Endothelial cell of umbilical vein (primary cell): ENCODE results near the gene SCAPER. TPM values are rescaled to one million over a fixed set of nuclear protein-coding genes. Genes with fewer than 3 reads are reported as not detected.

Experiments used
- BruUV-seq: library from RNA; stranded (reverse); fragments of 400-500 nt; replicated peaks from 2 replicates; lab custom pipeline; 2021; lab: Mats Ljungman, UMichigan
- CTCF ChIA-PET: fragments of 300-600, 350-600 bp; sonication (Branson Sonifier 250); formaldehyde crosslinking; loops from one replicate; lab custom pipeline; 2021; ENCODE audit warnings: antibody characterized with exemption, inconsistent platforms; lab: Charles Lee
- POLR2A ChIA-PET: fragments of 300-600, 350-600 bp; sonication (Branson Sonifier 250); formaldehyde crosslinking; loops from one replicate; lab custom pipeline; 2021; ENCODE audit warnings: antibody characterized with exemption, inconsistent platforms; lab: Charles Lee
- DNase-seq: peaks from one replicate; pipeline ENCODE4 v3.0.0-alpha.2; 2011; ENCODE audit warnings: low read depth, low spot score
- FAIRE-seq: peaks from 2 replicates; lab custom pipeline; 2011; peaks lifted over from hg19 to GRCh38; lab: Jason Lieb, UNC
- H2AFZ ChIP-seq: 2 replicates; pipeline ENCODE4 v1.6.0; 2012; ENCODE audit warnings: low read depth, low read length, control low read depth, inconsistent platforms
- H3K27ac ChIP-seq: 2 replicates; pipeline ENCODE4 v1.5.1; 2011; ENCODE audit warnings: low read depth, mild to moderate bottlenecking, control low read depth, low read length, moderate library complexity; ENCODE audit not compliant: insufficient read depth
- H3K27me3 ChIP-seq, 2 experiments: 2 replicates each; pipeline versions ENCODE4 v1.6.0 to v1.6.1; 2011; ENCODE audit warnings: low read length in 2 of 2, mixed read lengths in 1 of 2; ENCODE audit not compliant: control insufficient read depth in 2 of 2, insufficient read depth in 2 of 2
- H3K36me3 ChIP-seq, 2 experiments: 2 replicates in 1 of 2; 3 replicates in 1 of 2; pipeline ENCODE4 v1.5.1; 2011; ENCODE audit warnings: low read length in 2 of 2, mild to moderate bottlenecking in 1 of 2, moderate library complexity in 1 of 2; ENCODE audit not compliant: control insufficient read depth in 2 of 2, insufficient read depth in 2 of 2; ENCODE audit errors: extremely low read depth in 1 of 2
- H3K4me1 ChIP-seq: 3 replicates; pipeline ENCODE4 v1.5.1; 2011; ENCODE audit warnings: mild to moderate bottlenecking, low read length; ENCODE audit not compliant: control insufficient read depth, insufficient read depth; ENCODE audit errors: extremely low read depth
- H3K4me2 ChIP-seq: 2 replicates; pipeline ENCODE4 v1.6.1; 2011; ENCODE audit warnings: low read length, control low read depth, mixed read lengths; ENCODE audit not compliant: insufficient read depth
- H3K4me3 ChIP-seq, 3 experiments: fragments of 200-600 bp in 1 of 3; sonication (generic), shearing (Covaris generic) in 1 of 3; replicated peaks in 1 of 3; 2 replicates each; pipeline ENCODE4 v1.5.1; 2011 to 2016; ENCODE audit warnings: control low read depth in 3 of 3, low read length in 3 of 3, mild to moderate bottlenecking in 2 of 3, inconsistent platforms in 1 of 3, low read depth in 1 of 3, moderate library complexity in 1 of 3; ENCODE audit not compliant: insufficient read depth in 1 of 3
- H3K79me2 ChIP-seq: 2 replicates; pipeline ENCODE4 v1.6.0; 2012; ENCODE audit warnings: low read length, inconsistent platforms; ENCODE audit not compliant: control insufficient read depth, insufficient read depth
- H3K9ac ChIP-seq: replicated peaks from 2 replicates; pipeline ENCODE3; 2011; ENCODE audit warnings: low read length, control low read depth; ENCODE audit not compliant: insufficient read depth; ENCODE audit errors: extremely low read depth
- H3K9me1 ChIP-seq: replicated peaks from 3 replicates; pipeline ENCODE4 v1.6.0; 2011; ENCODE audit warnings: mild to moderate bottlenecking, low read length; ENCODE audit not compliant: control insufficient read depth, insufficient read depth; ENCODE audit errors: extremely low read depth
- H3K9me3 ChIP-seq: replicated peaks from 2 replicates; pipeline ENCODE4 v1.5.1; 2012; ENCODE audit warnings: low read length, inconsistent platforms; ENCODE audit not compliant: control insufficient read depth, insufficient read depth
- H4K20me1 ChIP-seq: replicated peaks from 2 replicates; pipeline ENCODE3; 2011; ENCODE audit warnings: mild to moderate bottlenecking, low read length; ENCODE audit not compliant: control insufficient read depth, insufficient read depth; ENCODE audit errors: extremely low read depth
- EZH2 ChIP-seq: IDR thresholded peaks from 2 replicates; pipeline ENCODE4 v1.6.1; 2012; ENCODE audit warnings: borderline replicate concordance, low read depth, mild to moderate bottlenecking, moderate library complexity, low read length, inconsistent platforms; ENCODE audit not compliant: severe bottlenecking
- FOS ChIP-seq: IDR thresholded peaks from 2 replicates; pipeline ENCODE4 v1.6.1; 2011; ENCODE audit warnings: mild to moderate bottlenecking, low read length, moderate library complexity, borderline replicate concordance; ENCODE audit not compliant: insufficient read depth
- GATA2 ChIP-seq: IDR thresholded peaks from 2 replicates; pipeline ENCODE4 v1.7.0; 2011; ENCODE audit warnings: low read depth, mild to moderate bottlenecking, moderate library complexity, mixed read lengths, low read length; ENCODE audit not compliant: insufficient read length, insufficient read depth
- JUN ChIP-seq: IDR thresholded peaks from 2 replicates; pipeline ENCODE4 v1.6.1; 2011; ENCODE audit warnings: borderline replicate concordance, low read depth; ENCODE audit not compliant: insufficient read length, insufficient read depth
- MYC ChIP-seq: IDR thresholded peaks from one replicate; pipeline ENCODE4 v1.6.1; 2011; ENCODE audit warnings: mild to moderate bottlenecking, low read depth, low read length
- POLR2A ChIP-seq: IDR thresholded peaks from 2 replicates; pipeline ENCODE4 v1.6.1; 2012; ENCODE audit warnings: low read depth, mild to moderate bottlenecking, control low read depth, low read length
- POLR2AphosphoS5 ChIP-seq: IDR thresholded peaks from 2 replicates; pipeline ENCODE4 v1.6.1; 2012; ENCODE audit warnings: low read depth, mild to moderate bottlenecking, control low read depth, low read length, moderate library complexity; ENCODE audit not compliant: insufficient read depth
- dilution Hi-C: fragments of 300-500 bp; cut with MboI; formaldehyde crosslinking; loops from one replicate; pipeline ENCODE4 v1.15.0; 2019; ENCODE audit warnings: low sequenced_read_pairs; ENCODE audit not compliant: extremely low pct_ligation_motif_present
- intact Hi-C: fragments of 100-400 bp; cut with micrococcal nuclease; formaldehyde crosslinking; loops from one replicate; pipeline ENCODE4 v1.10.0; 2022
- polyA plus RNA-seq, 4 experiments: library from polyadenylated mRNA; depleted of rRNA in 3 of 4; stranded (reverse) in 3 of 4; unstranded in 1 of 4; fragments of >200 nt; gene quantifications; 2 replicates each; pipeline versions ENCODE4 v1.2.1 to v1.2.3, GENCODE V29; 2011 to 2012; ENCODE audit warnings: missing spikeins in 1 of 4
- total RNA-seq: library from RNA; stranded (reverse); gene quantifications from 2 replicates; pipeline ENCODE4 v1.2.3, GENCODE V29; 2021
- TF ChIP-seq, protein P1 (sequence below), 2 donors: IDR thresholded peaks; 1 replicate in 1 of 2; 2 replicates in 1 of 2; pipeline ENCODE4 v1.5.1; 2011; ENCODE audit warnings: low read length in 2 of 2, mild to moderate bottlenecking in 2 of 2, moderate library complexity in 2 of 2, control low read depth in 1 of 2, inconsistent platforms in 1 of 2, low read depth in 1 of 2; ENCODE audit not compliant: insufficient read depth in 1 of 2; ENCODE audit errors: extremely low read depth in 1 of 2
- TF ChIP-seq, protein P2 (sequence below): IDR thresholded peaks from 2 replicates; pipeline ENCODE4 v1.6.1; 2011; ENCODE audit not compliant: insufficient read depth, insufficient read length

SCAPER gene
- total and polyA plus RNA-seq, 2 donors (not counting 3 experiments of a cell fraction or from before 2014, with no cell fraction given) = 2.7 to 12.7 TPM

- dilution Hi-C loops = no loop called here
- POLR2A ChIA-PET = no interaction called here
- no peaks in the 10 kb centered on the region for H3K4me1 ChIP-seq
- no peak for FAIRE-seq
- no peaks in the 10 kb centered on the region for H3K9me3 ChIP-seq
- H3K27ac ChIP-seq = no peak overlapping the region
- H2AFZ ChIP-seq = no peak overlapping the region
- H3K9ac ChIP-seq = no peak overlapping the region
- H3K79me2 ChIP-seq = no peaks in the 10 kb centered on the region
- intact Hi-C loops = no loop called here
- no peaks in the 10 kb centered on the region for H3K36me3 ChIP-seq
- CTCF ChIA-PET = interaction anchor here (0.5 kb wide), 1 partner anchor 468 kb away, joined by 3 read pairs; no protein-coding TSS in a partner anchor
- TF ChIP-seq MYC = no peak
- TF ChIP-seq, protein P1, sequence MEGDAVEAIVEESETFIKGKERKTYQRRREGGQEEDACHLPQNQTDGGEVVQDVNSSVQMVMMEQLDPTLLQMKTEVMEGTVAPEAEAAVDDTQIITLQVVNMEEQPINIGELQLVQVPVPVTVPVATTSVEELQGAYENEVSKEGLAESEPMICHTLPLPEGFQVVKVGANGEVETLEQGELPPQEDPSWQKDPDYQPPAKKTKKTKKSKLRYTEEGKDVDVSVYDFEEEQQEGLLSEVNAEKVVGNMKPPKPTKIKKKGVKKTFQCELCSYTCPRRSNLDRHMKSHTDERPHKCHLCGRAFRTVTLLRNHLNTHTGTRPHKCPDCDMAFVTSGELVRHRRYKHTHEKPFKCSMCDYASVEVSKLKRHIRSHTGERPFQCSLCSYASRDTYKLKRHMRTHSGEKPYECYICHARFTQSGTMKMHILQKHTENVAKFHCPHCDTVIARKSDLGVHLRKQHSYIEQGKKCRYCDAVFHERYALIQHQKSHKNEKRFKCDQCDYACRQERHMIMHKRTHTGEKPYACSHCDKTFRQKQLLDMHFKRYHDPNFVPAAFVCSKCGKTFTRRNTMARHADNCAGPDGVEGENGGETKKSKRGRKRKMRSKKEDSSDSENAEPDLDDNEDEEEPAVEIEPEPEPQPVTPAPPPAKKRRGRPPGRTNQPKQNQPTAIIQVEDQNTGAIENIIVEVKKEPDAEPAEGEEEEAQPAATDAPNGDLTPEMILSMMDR (IDR thresholded peaks at IDR 0.05; ENCODE audit: extremely low read depth in 1 of 2, insufficient read depth in 1 of 2, low read depth in 1 of 2, low read length in 2 of 2) = no peak
- no peak for TF ChIP-seq JUN
- TF ChIP-seq, protein P2, sequence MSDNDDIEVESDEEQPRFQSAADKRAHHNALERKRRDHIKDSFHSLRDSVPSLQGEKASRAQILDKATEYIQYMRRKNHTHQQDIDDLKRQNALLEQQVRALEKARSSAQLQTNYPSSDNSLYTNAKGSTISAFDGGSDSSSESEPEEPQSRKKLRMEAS = no peak
- TF ChIP-seq POLR2A = no peak
- no peak for TF ChIP-seq EZH2
- no peak for TF ChIP-seq POLR2AphosphoS5
- no peak for TF ChIP-seq FOS
- TF ChIP-seq GATA2 = no peak
- no peak for DNase-seq
- H4K20me1 ChIP-seq = no peaks in the 10 kb centered on the region
- BruUV-seq = no TSS peak
- H3K27me3 ChIP-seq = no peaks in the 10 kb centered on the region
- H3K9me1 ChIP-seq = no peaks in the 10 kb centered on the region
- H3K4me2 ChIP-seq = no peak overlapping the region
- H3K4me3 ChIP-seq = no peak overlapping the region
Observed at GRCh38 chr15:76829939-76830338, 75.2 kb downstream of the SCAPER start.
